ENCODE measurements around the gene CDK7.
"Not testable (repeated sequence)": the region's sequence is repeated elsewhere in the genome, so short reads cannot be mapped to it uniquely, and the experiment has no call there.

Gene CDK7

DNA sequence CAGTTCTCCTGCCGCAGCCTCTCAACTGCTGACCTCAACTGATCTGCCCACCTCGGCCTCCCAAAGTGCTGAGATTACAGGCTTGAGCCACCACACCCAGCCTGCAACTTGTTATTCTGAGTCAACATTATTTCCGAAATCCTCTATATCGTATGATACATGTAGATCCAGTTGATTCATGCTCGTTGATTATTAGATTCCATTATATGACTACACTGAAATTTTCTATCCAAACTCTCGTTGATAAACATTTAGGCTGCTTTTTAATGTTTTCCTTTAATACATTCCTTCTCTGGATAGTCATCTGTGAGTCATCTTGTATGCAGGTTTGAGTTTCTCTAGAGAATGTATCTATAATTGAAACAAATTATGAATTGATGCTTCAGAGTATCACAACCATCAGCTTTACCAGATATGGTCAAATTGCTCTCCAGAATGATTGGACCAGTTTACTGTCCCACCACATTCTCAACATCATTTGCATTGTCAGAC is 4.1 kb downstream of the CDK7 start:
- no peak for DNase-seq

DNA sequence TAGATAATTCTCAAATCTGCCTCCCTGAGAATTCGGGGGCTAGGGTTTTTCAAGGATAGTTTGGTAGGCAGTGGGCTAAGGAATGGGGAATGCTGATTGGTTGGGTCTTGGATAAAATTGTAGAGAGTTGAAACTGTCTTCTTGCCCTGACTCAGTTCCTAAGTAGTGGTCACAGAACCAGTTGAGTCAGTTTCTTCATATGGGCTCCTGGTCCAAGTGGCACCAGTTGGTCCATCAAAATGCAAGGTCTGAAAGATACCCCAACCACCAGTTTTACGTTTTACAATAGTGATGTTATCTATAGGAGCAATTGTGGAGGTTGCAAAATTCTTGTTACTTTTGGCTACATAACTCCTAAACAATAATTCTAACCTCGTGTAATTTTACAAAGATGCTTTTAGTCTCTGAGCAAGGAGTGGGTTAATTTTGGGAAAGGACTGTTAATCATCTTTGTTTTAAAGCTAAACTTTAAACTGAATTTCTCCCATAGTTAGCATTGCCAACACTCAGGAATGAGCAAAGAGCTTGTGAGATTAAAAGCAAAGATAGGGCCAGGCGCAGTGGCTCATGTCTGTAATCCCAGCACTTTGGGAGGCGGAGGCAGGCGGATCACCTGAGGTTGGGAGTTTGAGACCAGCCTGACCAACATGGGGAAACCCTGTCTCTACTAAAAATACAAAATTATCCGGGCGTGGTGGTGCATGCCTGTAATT is 7.7 kb downstream of the CDK7 start:
- DNase-seq, result no peak

DNA sequence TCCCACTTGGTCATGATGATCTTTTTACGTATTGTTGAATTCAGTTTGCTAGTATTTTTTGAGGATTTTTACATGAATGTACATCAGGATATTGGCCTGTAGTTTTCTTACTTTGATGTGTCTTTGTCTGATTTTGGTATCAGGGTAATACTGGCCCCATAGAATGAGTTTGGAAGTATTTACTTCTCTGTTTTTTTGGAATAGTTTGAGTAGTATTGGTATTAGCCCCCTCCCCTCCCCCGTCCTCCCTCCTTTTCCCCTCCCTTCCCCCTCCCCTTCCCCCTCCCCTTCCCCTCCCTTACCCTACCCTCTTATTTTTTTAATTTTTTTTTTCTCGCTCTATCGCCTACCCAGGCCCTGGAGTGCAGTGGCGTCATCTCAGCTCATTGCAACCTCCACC is 10.3 kb downstream of the CDK7 start:
- no peak for DNase-seq

DNA sequence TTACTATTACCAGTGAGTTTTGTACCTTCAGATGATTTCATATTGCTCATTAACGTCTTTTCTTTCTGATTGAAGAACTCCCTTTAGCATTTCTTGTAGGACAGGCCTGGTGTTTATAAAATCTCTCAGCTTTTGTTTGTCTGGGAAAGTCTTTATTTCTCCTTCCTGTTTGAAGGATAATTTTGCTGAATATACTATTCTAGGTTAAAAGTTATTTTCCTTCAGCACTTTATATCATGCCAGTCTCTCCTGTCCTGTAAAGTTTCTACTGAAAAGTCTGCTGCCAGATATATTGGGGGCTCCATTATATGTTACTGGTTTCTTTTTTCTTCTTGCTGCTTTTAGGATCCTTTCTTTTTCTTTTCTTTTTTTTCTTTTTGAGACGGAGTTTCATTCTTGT is 13.3 kb downstream of the CDK7 start:
- no peak for DNase-seq

GRCh38 chr5:69250593-69250992 is 15.9 kb downstream of the CDK7 start:
- DNase-seq, result no peak

GRCh38 chr5:69252437-69252836 is 17.8 kb downstream of the CDK7 start:
- DNase-seq, result no peak

DNA sequence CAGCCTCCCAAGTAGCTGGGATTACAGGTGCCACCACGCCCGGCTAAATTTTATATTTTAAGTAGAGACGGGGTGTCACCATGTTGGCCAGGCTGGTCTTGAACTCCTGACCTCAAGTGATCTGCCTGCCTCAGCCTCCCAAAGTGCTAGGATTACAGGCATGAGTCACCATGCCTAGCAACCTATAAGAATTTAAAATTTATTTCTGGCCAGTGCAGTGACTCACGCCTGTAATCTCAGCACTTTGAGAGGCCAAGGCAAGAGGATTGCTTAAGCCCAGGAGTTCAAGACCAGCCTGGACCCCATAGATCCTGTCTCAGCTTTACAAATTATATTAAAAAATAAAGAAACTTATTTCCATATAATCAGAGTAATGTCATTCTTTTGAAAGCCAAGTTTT is 21.3 kb downstream of the CDK7 start:
- DNase-seq, result not testable (repeated sequence)

DNA sequence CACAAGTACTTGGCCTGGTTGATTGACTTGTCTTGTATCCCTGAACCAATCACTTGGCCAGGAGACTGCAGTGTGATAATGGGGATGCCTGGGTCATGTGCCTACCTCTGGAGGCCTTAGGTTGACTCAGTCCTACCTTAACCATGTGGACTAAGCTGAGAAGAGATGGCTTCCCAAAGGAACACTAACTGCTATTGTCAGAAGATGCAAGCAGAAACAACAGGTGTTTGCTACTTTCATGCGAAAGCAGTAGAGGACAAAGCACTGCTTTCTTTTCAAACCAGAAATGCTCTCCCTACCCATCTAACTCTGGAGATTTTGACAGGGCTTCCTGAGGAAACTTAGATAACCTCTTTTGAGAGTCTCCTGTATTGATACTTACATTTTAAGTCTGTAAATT is 22.9 kb downstream of the CDK7 start:
- DNase-seq, result no peak

- DNase-seq, result no peak
Measured at GRCh38 chr5:69261034-69261433, 26.3 kb downstream of the CDK7 start.

DNA sequence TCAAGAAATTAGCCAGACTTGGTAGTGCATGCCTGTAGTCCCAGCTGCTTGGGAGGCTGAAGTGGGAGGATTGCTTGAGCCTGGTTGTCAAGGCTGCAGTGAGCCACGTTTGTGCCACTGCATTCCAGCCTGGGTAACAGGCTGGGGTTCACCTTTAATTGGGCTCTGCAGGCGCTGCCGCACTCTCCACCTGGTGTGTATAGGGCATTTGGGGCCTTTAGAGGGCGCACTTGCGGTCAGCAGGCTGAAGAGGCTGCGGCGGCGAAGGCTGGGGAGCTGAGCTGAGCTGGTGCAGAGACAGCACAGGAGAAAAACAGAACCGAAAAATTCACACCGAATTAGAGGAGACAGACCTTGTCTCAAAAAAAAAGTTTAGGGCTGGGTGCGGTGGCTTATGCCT is 31.2 kb downstream of the CDK7 start:
- no peak for DNase-seq

DNA sequence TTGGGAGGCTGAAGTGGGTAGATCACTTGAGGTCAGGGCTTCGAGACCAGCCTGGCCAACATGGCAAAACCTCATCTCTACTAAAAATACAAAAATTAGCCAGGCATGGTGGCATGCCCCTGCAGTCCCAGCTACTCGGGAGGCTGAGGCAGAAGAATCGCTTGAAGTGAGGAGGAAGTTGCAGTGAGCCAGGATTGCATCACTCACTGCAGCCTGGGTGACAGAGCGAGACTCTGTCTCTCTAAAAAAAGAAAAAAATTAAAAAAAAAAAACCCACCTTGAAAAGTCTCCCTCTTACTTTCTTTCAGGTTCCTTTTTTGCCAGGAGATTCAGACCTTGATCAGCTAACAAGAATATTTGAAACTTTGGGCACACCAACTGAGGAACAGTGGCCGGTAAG is 34.2 kb downstream of the CDK7 start:
- no peak for DNase-seq

DNA sequence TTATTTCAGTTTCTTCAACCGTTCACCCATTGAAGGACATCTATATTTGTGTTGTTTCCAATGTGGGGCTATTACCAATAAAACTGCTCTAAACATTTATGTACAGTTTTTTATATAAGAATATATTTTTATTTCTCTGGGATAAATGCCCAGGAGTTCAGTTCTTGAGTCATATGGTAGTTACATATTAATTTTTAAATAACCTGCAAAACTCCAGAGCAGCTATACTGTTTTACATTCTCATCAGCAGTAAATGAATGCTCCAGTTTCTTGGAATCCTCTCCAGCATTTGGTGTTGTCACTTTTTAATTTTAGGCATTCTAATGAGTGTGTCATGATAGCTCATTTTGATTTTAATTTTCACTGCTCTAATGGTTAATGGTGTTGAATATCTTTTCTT is 36.2 kb downstream of the CDK7 start:
- no peak for DNase-seq

DNA sequence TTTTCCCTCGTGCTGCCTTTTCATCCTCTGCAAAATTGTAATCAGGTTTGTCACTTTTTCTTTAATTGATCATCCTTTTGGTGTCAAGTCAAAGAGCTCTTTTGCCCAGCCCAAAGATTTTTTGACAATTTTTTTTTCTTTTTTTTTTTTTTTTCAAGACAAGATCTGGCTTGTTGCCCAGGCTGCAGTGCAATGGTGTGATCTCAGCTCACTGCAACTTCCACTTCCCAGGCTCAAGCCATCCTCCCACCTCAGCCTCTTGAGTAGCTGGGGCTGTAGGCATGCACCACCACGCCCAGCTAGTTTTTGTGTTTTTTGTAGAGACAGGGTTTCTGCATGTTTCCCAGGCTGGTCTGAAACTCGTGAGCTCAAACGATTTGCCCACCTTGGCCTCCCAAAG is 36.7 kb downstream of the CDK7 start:
- no peak for DNase-seq

- no peak for DNase-seq
Measured at GRCh38 chr5:69275563-69275962, 40.9 kb downstream of the CDK7 start.

GRCh38 chr5:69276422-69277174 is 41.9 kb downstream of the CDK7 start:
- DNase-seq, result no peak

GRCh38 chr5:69279517-69279916 is 44.8 kb downstream of the CDK7 start:
- no peak for DNase-seq

DNA sequence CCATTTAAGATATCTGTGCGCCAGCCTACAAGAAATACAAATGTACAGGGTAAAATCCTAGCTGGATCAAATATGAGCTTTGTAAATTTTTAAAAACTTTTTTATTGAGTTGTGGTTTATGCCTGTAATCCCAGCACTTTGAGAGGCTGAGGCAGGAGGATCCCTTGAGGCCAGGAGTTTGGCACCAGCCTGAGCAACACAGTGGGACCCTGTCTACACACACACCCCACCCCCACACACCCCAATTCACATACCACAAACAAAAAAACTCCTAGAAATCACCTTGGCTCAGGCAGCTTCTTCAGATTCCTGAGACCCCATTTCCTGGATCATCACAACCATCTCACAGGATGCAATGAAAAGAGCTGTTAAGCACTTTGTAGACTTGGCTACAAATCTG is 46.4 kb downstream of the CDK7 start:
- DNase-seq, result no peak

DNA sequence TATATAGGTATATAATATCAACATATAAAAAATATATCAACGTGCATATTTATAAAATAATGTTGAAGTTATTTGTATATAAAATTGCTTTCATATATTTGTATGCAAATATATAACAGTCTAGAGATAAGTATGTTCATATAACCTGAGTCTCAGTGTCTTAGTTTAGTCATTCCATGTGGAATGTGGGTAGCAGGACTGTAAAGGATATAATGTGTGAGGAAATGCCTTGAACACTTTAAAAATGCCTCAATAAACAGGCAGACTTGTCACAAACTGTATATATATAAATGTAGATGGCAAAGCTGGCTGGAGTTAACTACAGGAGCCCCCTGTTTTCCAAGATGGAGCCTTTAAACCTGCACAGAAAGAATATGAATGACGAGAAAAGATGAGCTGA is 49.5 kb downstream of the CDK7 start:
- DNase-seq, result no peak

GRCh38 chr5:69285448-69286116 is 50.9 kb downstream of the CDK7 start:
- no peak for DNase-seq

DNA sequence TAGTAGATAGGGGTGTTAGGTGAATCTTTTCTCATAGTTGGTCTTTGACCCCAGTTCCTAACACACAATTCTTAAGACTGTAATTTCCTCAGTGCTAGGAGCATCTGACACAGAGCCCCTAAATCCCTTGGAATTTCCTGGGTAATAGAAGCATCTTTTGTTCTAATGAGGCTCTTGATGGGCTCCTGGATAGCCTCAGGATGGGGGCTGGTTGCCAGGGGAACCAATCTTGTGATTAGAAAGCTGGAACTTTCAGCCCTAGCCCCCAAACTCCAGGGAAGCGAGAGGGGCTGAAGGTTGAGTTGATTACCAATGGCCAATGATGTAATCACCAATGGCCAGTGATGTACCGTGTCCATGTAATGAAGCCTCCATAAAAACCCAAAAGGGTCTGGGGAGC is 53.4 kb downstream of the CDK7 start:
- no peak for DNase-seq

DNA sequence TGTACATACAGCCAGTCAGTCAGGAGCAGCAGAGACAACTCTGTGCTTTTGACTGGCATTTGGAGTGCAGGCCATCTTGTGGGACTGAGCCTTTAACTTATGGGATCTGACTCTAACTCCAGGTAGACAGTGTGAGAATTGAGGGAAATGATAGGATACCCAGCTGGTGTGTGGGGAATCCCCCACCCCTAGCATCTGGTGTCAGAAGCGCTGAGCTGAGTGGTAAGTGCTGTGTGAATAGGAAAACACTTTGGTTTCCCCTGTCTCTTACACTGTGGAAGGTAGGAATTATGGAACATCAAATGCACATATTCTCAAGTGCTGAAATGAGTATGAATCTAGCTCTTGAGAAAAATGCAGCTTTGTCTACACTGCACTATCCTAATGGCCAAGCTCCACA is 54.0 kb downstream of the CDK7 start:
- DNase-seq, result no peak

DNA sequence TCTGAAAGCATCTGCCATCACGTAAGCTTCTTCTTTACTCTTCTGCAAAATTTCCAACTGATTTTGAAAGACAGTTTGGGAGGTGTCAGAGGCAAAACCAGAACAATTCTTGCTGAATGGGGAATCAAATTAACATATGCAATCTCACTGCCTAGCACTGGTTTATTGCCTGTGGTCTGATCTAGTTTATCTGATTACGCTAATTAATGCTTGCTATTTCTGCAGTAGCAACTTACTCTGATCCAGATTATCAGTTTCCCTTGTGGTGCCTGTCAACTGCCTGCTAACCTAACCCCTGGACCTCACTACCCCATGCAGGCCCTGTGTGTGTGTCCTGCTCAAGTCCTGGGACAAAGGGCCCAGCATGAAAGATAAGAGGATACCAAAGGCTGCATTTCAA is 57.6 kb downstream of the CDK7 start:
- no peak for DNase-seq

GRCh38 chr5:69293882-69294281 is 59.2 kb downstream of the CDK7 start:
- DNase-seq, result no peak

Measured in NCI-H446 treated with DMSO at 0.1 percent for 48 hours (cell line).